Suprapubic skin (tissue), 4 donors: ENCODE results near the gene ORAI2. TPM values are rescaled to one million over a fixed set of nuclear protein-coding genes. Genes with fewer than 3 reads are reported as not detected.

Experiments used
- DNase-seq, 2 donors: peaks; one replicate each; pipeline ENCODE4 v3.0.0-alpha.2; 2019; ENCODE audit warnings: low spot score in 2 of 2
- H3K27ac ChIP-seq: fragments of 200-600 bp; sonication (generic); one replicate; pipeline ENCODE4 v1.5.1; 2019
- H3K27me3 ChIP-seq: fragments of 200-600 bp; sonication (generic); one replicate; pipeline ENCODE4 v1.5.1; 2019
- H3K36me3 ChIP-seq: fragments of 200-600 bp; sonication (generic); one replicate; pipeline ENCODE4 v1.5.1; 2019
- H3K4me1 ChIP-seq: fragments of 200-600 bp; sonication (generic); one replicate; pipeline ENCODE4 v1.5.1; 2019
- H3K4me3 ChIP-seq: fragments of 200-600 bp; sonication (generic); one replicate; pipeline ENCODE4 v1.5.1; 2019; ENCODE audit warnings: mild to moderate bottlenecking
- H3K9me3 ChIP-seq: fragments of 200-600 bp; sonication (generic); one replicate; pipeline ENCODE4 v1.5.1; 2019
- CTCF ChIP-seq, 2 donors: fragments of 200-600 bp in 1 of 2; fragments of 450-650 bp in 1 of 2; sonication (generic) in 1 of 2; IDR thresholded peaks; one replicate each; pipeline ENCODE4 v1.5.1; 2016 to 2019; ENCODE audit warnings: antibody characterized with exemption in 2 of 2, mild to moderate bottlenecking in 1 of 2, moderate library complexity in 1 of 2
- EP300 ChIP-seq: sonication (generic); formaldehyde crosslinking; IDR thresholded peaks from one replicate; pipeline ENCODE4 v1.6.1; 2017; ENCODE audit warnings: antibody characterized with exemption
- POLR2A ChIP-seq, 2 donors: fragments of 450-650 bp; IDR thresholded peaks; one replicate each; pipeline ENCODE4 v1.6.1; 2017; ENCODE audit warnings: antibody characterized with exemption in 2 of 2, mild to moderate bottlenecking in 2 of 2, moderate library complexity in 2 of 2
- POLR2AphosphoS5 ChIP-seq, 3 donors: sonication (generic); formaldehyde crosslinking; IDR thresholded peaks; one replicate each; pipeline ENCODE4 v1.6.1; 2017; ENCODE audit warnings: antibody characterized with exemption in 3 of 3
- WGBS: methylation state at CpG from one replicate; pipeline ENCODE4 v1.1.5; 2018; 5-methylcytosine and 5-hydroxymethylcytosine counted together
- total RNA-seq, 4 donors: library from RNA; depleted of rRNA; stranded (reverse); fragments of >200 nt; gene quantifications; one replicate each; pipeline ENCODE4 v1.1.0, GENCODE V29; 2016

The ORAI2 gene
- total RNA-seq, 4 donors from 2014 or later, result 4.3 to 7.0 (median 5.0) TPM

- DNase-seq, result no peak
- H3K27me3 ChIP-seq, result no peaks in the 10 kb centered on the region
- no peak overlapping the region for H3K27ac ChIP-seq
- H3K4me1 ChIP-seq, result peaks cover 34% of the 10 kb centered on the region
- H3K36me3 ChIP-seq, result peaks cover 26% of the 10 kb centered on the region
- peak overlapping the region; percentile 60 for H3K4me3 ChIP-seq
- H3K9me3 ChIP-seq, result no peaks in the 10 kb centered on the region
- no peak for TF ChIP-seq EP300
- TF ChIP-seq POLR2A (IDR thresholded peaks at IDR 0.05), result no peak
- TF ChIP-seq POLR2AphosphoS5 (IDR thresholded peaks at IDR 0.05), result no peak
- no peak for TF ChIP-seq CTCF (IDR thresholded peaks at IDR 0.05)
- 91% methylated on average over 7 of the region's 7 CpGs for WGBS
These were observed 32.7 kb downstream of the ORAI2 start for GRCh38 chr7:102466097-102466496.

GRCh38 chr7:102467581-102468477 is 34.5 kb downstream of the ORAI2 start:
- Histone ChIP-seq H3K4me1 (peaks cover 34% of the 10 kb centered on the region), H3K27ac (no peak overlapping the region), H3K36me3 (peaks cover 39% of the 10 kb centered on the region), H3K9me3 (no peaks in the 10 kb centered on the region), H3K27me3 (no peaks in the 10 kb centered on the region), H3K4me3 (no peak overlapping the region)
- no peak for TF ChIP-seq CTCF (IDR thresholded peaks at IDR 0.05)
- TF ChIP-seq POLR2A (IDR thresholded peaks at IDR 0.05), result no peak
- TF ChIP-seq EP300, result no peak
- TF ChIP-seq POLR2AphosphoS5 (IDR thresholded peaks at IDR 0.05), result no peak
- DNase-seq, result peak; percentile 61 to 65
- 89% methylated on average over 8 of the region's 24 CpGs for WGBS

- TF ChIP-seq POLR2A (IDR thresholded peaks at IDR 0.05) (no peak), CTCF (IDR thresholded peaks at IDR 0.05) (no peak), EP300 (no peak), POLR2AphosphoS5 (IDR thresholded peaks at IDR 0.05) (no peak)
- Histone ChIP-seq H3K4me3 (no peak overlapping the region), H3K9me3 (no peaks in the 10 kb centered on the region), H3K27ac (no peak overlapping the region), H3K36me3 (peaks cover 48% of the 10 kb centered on the region), H3K4me1 (peaks cover 30% of the 10 kb centered on the region), H3K27me3 (no peaks in the 10 kb centered on the region)
- 90% methylated on average over 33 of the region's 40 CpGs for WGBS
- peak; percentile 64 to 76 for DNase-seq
These were observed 35.3 kb downstream of the ORAI2 start for GRCh38 chr7:102468478-102469350.

- whole genome bisulfite sequencing, result 75% methylated on average over 8 of the region's 24 CpGs
- Histone ChIP-seq H3K4me3 (no peak overlapping the region), H3K27ac (no peak overlapping the region), H3K4me1 (peaks cover 23% of the 10 kb centered on the region), H3K9me3 (no peaks in the 10 kb centered on the region), H3K36me3 (peaks cover 53% of the 10 kb centered on the region), H3K27me3 (no peaks in the 10 kb centered on the region)
- TF ChIP-seq EP300 (no peak), POLR2A (IDR thresholded peaks at IDR 0.05) (no peak), POLR2AphosphoS5 (IDR thresholded peaks at IDR 0.05) (no peak), CTCF (IDR thresholded peaks at IDR 0.05) (no peak)
- peak; percentile 63 to 67 for DNase-seq
These were observed 36.1 kb downstream of the ORAI2 start for GRCh38 chr7:102469351-102469971.
